ENCODE results near the gene SDK1. TPM values are rescaled to one million over a fixed set of nuclear protein-coding genes. Genes with fewer than 3 reads are reported as not detected.

The SDK1 gene
- total RNA-seq, 1 donor from 2014 or later, result 16.7 TPM

DNA sequence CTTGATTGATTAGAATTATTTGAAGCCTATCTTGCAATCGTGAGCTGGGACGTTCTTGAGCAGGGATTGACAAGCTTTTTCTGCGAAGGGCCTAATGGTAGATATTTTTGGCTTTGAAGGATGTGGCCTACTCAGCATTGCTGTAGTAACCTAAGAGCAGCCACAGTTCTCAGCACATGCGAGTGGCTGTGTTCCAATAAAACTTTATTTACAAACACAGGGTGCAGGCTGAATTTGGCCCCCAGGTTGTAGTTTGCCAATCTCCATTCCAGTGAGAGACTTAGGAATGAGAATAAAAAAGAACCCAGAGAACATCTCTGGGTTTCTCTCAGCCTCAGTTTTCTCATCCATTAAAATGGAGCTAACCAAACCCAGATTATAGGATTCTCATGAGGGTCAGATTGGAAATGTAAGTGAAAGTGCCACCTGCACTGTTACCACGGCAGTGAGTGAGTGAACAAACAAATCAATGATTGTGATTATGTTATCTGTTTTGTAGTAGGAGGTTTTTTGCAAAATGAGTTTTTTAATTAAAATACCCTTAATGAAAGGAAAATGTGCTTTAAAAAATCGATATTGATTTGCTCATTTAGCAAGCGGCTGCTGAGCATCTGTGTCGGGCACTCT, 664.0 kb downstream of the SDK1 start:
- Histone ChIP-seq H3K36me3 (no peaks in the 10 kb centered on the region), H3K27ac (no peak overlapping the region), H3K4me1 (no peaks in the 10 kb centered on the region), H3K27me3 (no peaks in the 10 kb centered on the region), H3K9me3 (no peaks in the 10 kb centered on the region), H3K4me3 (no peak overlapping the region)
- no peak for DNase-seq (ENCODE audit: extremely low spot score in 2 of 2)
- intact Hi-C loops (cut with DNase I), result no loop called here
- TF ChIP-seq POLR2AphosphoS5 (IDR thresholded peaks at IDR 0.05; ENCODE audit: insufficient read depth in 1 of 2, low read depth in 1 of 2), result no peak
- TF ChIP-seq, protein P1, sequence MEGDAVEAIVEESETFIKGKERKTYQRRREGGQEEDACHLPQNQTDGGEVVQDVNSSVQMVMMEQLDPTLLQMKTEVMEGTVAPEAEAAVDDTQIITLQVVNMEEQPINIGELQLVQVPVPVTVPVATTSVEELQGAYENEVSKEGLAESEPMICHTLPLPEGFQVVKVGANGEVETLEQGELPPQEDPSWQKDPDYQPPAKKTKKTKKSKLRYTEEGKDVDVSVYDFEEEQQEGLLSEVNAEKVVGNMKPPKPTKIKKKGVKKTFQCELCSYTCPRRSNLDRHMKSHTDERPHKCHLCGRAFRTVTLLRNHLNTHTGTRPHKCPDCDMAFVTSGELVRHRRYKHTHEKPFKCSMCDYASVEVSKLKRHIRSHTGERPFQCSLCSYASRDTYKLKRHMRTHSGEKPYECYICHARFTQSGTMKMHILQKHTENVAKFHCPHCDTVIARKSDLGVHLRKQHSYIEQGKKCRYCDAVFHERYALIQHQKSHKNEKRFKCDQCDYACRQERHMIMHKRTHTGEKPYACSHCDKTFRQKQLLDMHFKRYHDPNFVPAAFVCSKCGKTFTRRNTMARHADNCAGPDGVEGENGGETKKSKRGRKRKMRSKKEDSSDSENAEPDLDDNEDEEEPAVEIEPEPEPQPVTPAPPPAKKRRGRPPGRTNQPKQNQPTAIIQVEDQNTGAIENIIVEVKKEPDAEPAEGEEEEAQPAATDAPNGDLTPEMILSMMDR (IDR thresholded peaks at IDR 0.05), result no peak
- TF ChIP-seq POLR2A (IDR thresholded peaks at IDR 0.05), result no peak

DNA sequence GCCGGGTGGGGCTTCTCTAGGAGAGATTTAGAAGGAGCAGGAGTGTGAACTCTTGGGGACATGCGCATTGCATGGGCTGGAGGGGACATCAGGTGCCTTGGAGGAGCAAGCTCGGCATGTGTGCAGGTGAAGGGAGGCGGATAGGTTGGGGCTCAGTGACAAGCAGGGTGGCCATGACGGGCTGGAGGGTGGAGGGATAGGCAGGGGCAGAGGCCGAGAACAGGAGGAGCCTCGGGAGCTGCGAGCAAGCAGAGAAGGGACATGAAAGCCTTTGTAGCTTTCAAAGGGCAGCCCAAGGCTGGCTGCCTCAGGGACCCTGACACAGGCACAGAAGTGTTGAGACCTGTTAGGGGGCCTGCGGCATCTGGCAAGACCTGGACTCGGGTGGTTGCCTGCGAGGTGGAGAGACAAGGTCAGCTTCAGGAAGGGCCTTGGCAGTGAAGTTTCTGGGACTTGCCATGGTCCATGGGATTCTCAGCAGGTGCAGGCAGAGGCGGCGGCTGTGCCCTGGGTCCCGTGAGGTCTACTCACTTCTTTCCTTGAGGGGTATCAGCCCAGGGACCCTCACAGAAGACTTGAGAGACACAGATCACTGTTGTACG, 664.8 kb downstream of the SDK1 start:
- intact Hi-C loops (cut with DNase I), result no loop called here
- H3K9me3 ChIP-seq, result no peaks in the 10 kb centered on the region
- DNase-seq (ENCODE audit: extremely low spot score in 2 of 2), result no peak
- no peaks in the 10 kb centered on the region for H3K36me3 ChIP-seq
- H3K4me1 ChIP-seq, result no peaks in the 10 kb centered on the region
- no peak for TF ChIP-seq POLR2AphosphoS5 (IDR thresholded peaks at IDR 0.05; ENCODE audit: insufficient read depth in 1 of 2, low read depth in 1 of 2)
- no peaks in the 10 kb centered on the region for H3K27me3 ChIP-seq
- H3K4me3 ChIP-seq, result no peak overlapping the region
- H3K27ac ChIP-seq, result no peak overlapping the region

DNA sequence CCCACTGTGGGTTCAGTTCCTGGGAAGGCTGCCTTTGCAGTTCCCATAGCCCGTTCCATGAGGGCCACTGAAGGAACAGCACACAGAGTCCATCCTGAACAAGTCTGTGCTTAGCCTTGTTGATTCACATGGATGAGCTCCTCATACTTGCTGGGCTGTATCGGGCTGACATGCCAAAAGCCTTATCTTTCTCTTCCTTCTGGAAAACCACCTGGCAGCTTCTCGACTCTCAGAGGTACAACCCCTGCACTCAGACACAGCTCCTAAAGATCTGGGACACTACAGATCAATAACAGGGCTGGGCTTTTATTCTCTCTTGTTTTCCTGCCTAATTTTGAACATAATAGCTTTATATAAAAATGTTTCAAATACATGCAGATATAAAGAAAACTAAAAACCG, 667.2 kb downstream of the SDK1 start:
- no peaks in the 10 kb centered on the region for H3K9me3 ChIP-seq
- no peaks in the 10 kb centered on the region for H3K36me3 ChIP-seq
- no peaks in the 10 kb centered on the region for H3K4me1 ChIP-seq
- intact Hi-C loops (cut with DNase I), result no loop called here
- no peaks in the 10 kb centered on the region for H3K27me3 ChIP-seq
- H3K4me3 ChIP-seq, result no peak overlapping the region
- H3K27ac ChIP-seq, result no peak overlapping the region
- DNase-seq (ENCODE audit: extremely low spot score in 2 of 2), result no peak
- TF ChIP-seq POLR2AphosphoS5 (IDR thresholded peaks at IDR 0.05; ENCODE audit: insufficient read depth in 1 of 2, low read depth in 1 of 2) (no peak), POLR2A (IDR thresholded peaks at IDR 0.05) (no peak)
- TF ChIP-seq, protein P1 (IDR thresholded peaks at IDR 0.05), result no peak

DNA sequence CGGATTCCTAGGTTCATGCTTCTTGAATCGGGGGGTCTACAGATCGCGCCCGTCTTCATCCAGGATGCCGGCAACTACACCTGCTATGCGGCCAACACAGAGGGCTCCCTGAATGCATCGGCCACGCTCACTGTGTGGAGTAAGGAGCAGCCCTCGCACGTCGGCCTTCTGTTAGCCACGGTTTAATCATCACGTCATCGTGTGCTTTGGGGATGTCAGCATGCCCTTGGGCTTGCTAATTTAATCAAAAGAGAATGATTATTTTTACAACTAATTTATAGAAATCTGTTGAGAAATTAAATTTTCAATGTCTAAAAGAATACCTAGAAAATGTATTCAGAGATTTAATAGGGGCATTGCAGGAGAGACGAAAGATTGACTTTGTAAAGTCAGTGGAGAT, 668.2 kb downstream of the SDK1 start:
- no peak for DNase-seq (ENCODE audit: extremely low spot score in 2 of 2)
- Histone ChIP-seq H3K27me3 (no peaks in the 10 kb centered on the region), H3K36me3 (no peaks in the 10 kb centered on the region), H3K9me3 (no peaks in the 10 kb centered on the region), H3K4me1 (no peaks in the 10 kb centered on the region), H3K27ac (no peak overlapping the region), H3K4me3 (no peak overlapping the region)
- intact Hi-C loops (cut with DNase I), result no loop called here
- no peak for TF ChIP-seq POLR2A (IDR thresholded peaks at IDR 0.05)
- TF ChIP-seq, protein P1 (IDR thresholded peaks at IDR 0.05), result no peak
- TF ChIP-seq POLR2AphosphoS5 (IDR thresholded peaks at IDR 0.05; ENCODE audit: insufficient read depth in 1 of 2, low read depth in 1 of 2), result no peak

DNA sequence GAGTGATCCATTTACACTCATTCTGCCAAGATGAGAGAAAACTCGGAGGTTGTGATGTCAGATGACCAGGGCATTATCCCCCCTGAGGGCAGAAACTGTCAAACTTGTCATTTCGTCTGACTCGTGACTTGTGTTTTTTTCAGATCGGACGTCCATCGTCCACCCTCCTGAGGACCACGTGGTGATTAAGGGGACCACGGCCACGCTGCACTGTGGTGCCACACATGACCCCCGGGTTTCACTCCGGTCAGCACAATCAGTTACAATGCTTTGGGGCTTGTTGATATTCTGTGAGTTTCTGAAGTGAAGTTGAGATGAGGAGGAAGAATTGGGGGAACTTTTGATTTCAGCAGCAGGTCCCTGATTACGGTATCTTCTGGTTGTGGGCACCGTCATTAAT, 670.3 kb downstream of the SDK1 start:
- no peak for DNase-seq (ENCODE audit: extremely low spot score in 2 of 2)
- Histone ChIP-seq H3K9me3 (no peaks in the 10 kb centered on the region), H3K4me1 (no peaks in the 10 kb centered on the region), H3K4me3 (no peak overlapping the region), H3K27me3 (no peaks in the 10 kb centered on the region), H3K27ac (no peak overlapping the region), H3K36me3 (no peaks in the 10 kb centered on the region)
- intact Hi-C loops (cut with DNase I), result no loop called here
- no peak for TF ChIP-seq POLR2A (IDR thresholded peaks at IDR 0.05)
- TF ChIP-seq, protein P1 (IDR thresholded peaks at IDR 0.05), result no peak
- TF ChIP-seq POLR2AphosphoS5 (IDR thresholded peaks at IDR 0.05; ENCODE audit: insufficient read depth in 1 of 2, low read depth in 1 of 2), result no peak

Data from vagina (tissue), 2 donors.